Dermis microvascular lymphatic vessel endothelial cell (primary cell): ENCODE measurements around the gene C16orf89. TPM values are rescaled to one million over a fixed set of nuclear protein-coding genes. Genes with fewer than 3 reads are reported as not detected.
"Not testable (repeated sequence)": the region's sequence is repeated elsewhere in the genome, so short reads cannot be mapped to it uniquely, and the experiment has no call there.

ENCODE experiments used
- DNase-seq, 2 donors: peaks; one replicate each; pipeline versions ENCODE4 v3.0.0 to v3.0.0-alpha.2; 2010; ENCODE audit warnings: low read depth in 2 of 2
- total RNA-seq: library from RNA; depleted of rRNA; stranded (reverse); fragments of >200 nt; gene quantifications from 2 replicates; pipeline ENCODE4 v1.2.1, GENCODE V29; 2014

The C16orf89 gene
- total RNA-seq, 1 donor from 2014 or later: not detected

- peak; percentile 21 to 63 for DNase-seq
Observed at GRCh38 chr16:5084802-5085201, 19.0 kb upstream of the C16orf89 start.

- not testable (repeated sequence) for DNase-seq
Observed at GRCh38 chr16:5084099-5084731, 18.5 kb upstream of the C16orf89 start.

- DNase-seq: not testable (repeated sequence)
Observed at GRCh38 chr16:5083646-5084045, 17.9 kb upstream of the C16orf89 start.

- DNase-seq: not testable (repeated sequence)
Observed at GRCh38 chr16:5080996-5081395, 15.2 kb upstream of the C16orf89 start.

- not testable (repeated sequence) for DNase-seq
Observed at GRCh38 chr16:5080461-5080860, 14.7 kb upstream of the C16orf89 start.

- DNase-seq: no peak
Observed at GRCh38 chr16:5078626-5079025, 12.9 kb upstream of the C16orf89 start.

- DNase-seq: no peak
Observed at GRCh38 chr16:5077304-5077703, 11.5 kb upstream of the C16orf89 start.

GRCh38 chr16:5075637-5076036 lies 9.9 kb upstream of the C16orf89 start:
- no peak for DNase-seq

GRCh38 chr16:5073771-5074170 lies 8.0 kb upstream of the C16orf89 start:
- not testable (repeated sequence) for DNase-seq

GRCh38 chr16:5073279-5073629 lies 7.5 kb upstream of the C16orf89 start:
- DNase-seq: no peak

GRCh38 chr16:5072334-5073278 lies 6.8 kb upstream of the C16orf89 start:
- DNase-seq: no peak

- DNase-seq: peak; percentile 74 to 87
Observed at GRCh38 chr16:5071681-5072333, 6.1 kb upstream of the C16orf89 start, which contains the start of gene ALG1. ALG1 (plus strand) TSS chr16:5071843; CDS start chr16:5071850, 7 bp downstream.

- no peak for DNase-seq
Observed at GRCh38 chr16:5071341-5071680, 5.6 kb upstream of the C16orf89 start.

GRCh38 chr16:5070431-5071186 lies 4.9 kb upstream of the C16orf89 start:
- DNase-seq: no peak

- no peak for DNase-seq
Observed at GRCh38 chr16:5069854-5070253, 4.1 kb upstream of the C16orf89 start.

GRCh38 chr16:5069048-5069447 lies 3.3 kb upstream of the C16orf89 start:
- DNase-seq: no peak

GRCh38 chr16:5066511-5066910 lies 755 bp upstream of the C16orf89 start:
- DNase-seq: no peak

- no peak for DNase-seq
Observed at GRCh38 chr16:5065326-5065725, 430 bp downstream of the C16orf89 start.

GRCh38 chr16:5064915-5065314 lies 841 bp downstream of the C16orf89 start:
- DNase-seq: no peak

GRCh38 chr16:5062790-5063765 lies 2.7 kb downstream of the C16orf89 start:
- DNase-seq: no peak
